IMR-90 (cell line): ENCODE measurements around the gene STEAP3. TPM values are rescaled to one million over a fixed set of nuclear protein-coding genes. Genes with fewer than 3 reads are reported as not detected.

Experiments
- ATAC-seq: fragments of 200-7000 bp; cut with Tn5 transposase; 2 replicates; pipeline ENCODE4 v1.9.1; 2020; ENCODE audit warnings: low read depth, mild to moderate bottlenecking, moderate library complexity
- BruUV-seq: library from RNA; stranded (reverse); fragments of 400-500 nt; replicated peaks from 2 replicates; lab custom pipeline; 2021; lab: Mats Ljungman, UMichigan
- CTCF ChIA-PET: fragments of 300-600 bp; formaldehyde crosslinking; extraction: SDS; loops from one replicate; lab custom pipeline; 2021; ENCODE audit warnings: antibody characterized with exemption; lab: Yijun Ruan, JAX
- POLR2A ChIA-PET: fragments of 300-600 bp; sonication (Branson Sonifier 250); formaldehyde crosslinking; loops from one replicate; lab custom pipeline; 2022; ENCODE audit warnings: antibody characterized with exemption; ENCODE audit not compliant: unreplicated experiment; lab: Charles Lee
- DNase-seq: peaks from one replicate; pipeline ENCODE4 v3.0.0; 2013
- H2AFZ ChIP-seq: replicated peaks from 2 replicates; pipeline ENCODE3; 2013; ENCODE audit warnings: low read length, mild to moderate bottlenecking; ENCODE audit not compliant: poor library complexity
- H2AK5ac ChIP-seq: 2 replicates; pipeline ENCODE4 v1.6.1; 2013; ENCODE audit warnings: low read depth, low read length, inconsistent platforms
- H2AK9ac ChIP-seq: replicated peaks from 2 replicates; pipeline ENCODE3; 2013; ENCODE audit warnings: mild to moderate bottlenecking, low read depth, low read length, moderate library complexity; ENCODE audit not compliant: poor library complexity
- H2BK120ac ChIP-seq: 2 replicates; pipeline ENCODE4 v1.6.1; 2013; ENCODE audit warnings: low read depth, low read length, inconsistent platforms
- H2BK15ac ChIP-seq: 3 replicates; pipeline ENCODE4 v1.6.1; 2013; ENCODE audit warnings: low read depth, low read length, inconsistent platforms
- H2BK20ac ChIP-seq: 2 replicates; pipeline ENCODE4 v1.6.1; 2013; ENCODE audit warnings: low read depth, mild to moderate bottlenecking, inconsistent platforms, low read length, moderate library complexity
- H2BK5ac ChIP-seq: 2 replicates; pipeline ENCODE4 v1.6.1; 2013; ENCODE audit warnings: mild to moderate bottlenecking, low read depth, low read length, inconsistent platforms; ENCODE audit not compliant: poor library complexity, severe bottlenecking
- H3K14ac ChIP-seq: replicated peaks from 2 replicates; pipeline ENCODE4 v1.6.1; 2013; ENCODE audit warnings: low read depth, low read length, inconsistent platforms
- H3K18ac ChIP-seq: 2 replicates; pipeline ENCODE4 v1.6.1; 2013; ENCODE audit warnings: low read depth, low read length, control low read depth
- H3K23ac ChIP-seq: 2 replicates; pipeline ENCODE4 v1.6.1; 2013; ENCODE audit warnings: low read depth, low read length, inconsistent platforms
- H3K27ac ChIP-seq: 2 replicates; pipeline ENCODE4 v1.5.1; 2013; ENCODE audit warnings: mild to moderate bottlenecking, control low read depth, low read length; ENCODE audit not compliant: insufficient read depth
- H3K27me3 ChIP-seq: 2 replicates; pipeline ENCODE4 v1.6.1; 2013; ENCODE audit warnings: low read length; ENCODE audit not compliant: control insufficient read depth, insufficient read depth
- H3K36me3 ChIP-seq: 2 replicates; pipeline ENCODE4 v1.6.1; 2013; ENCODE audit warnings: low read length, mixed read lengths; ENCODE audit not compliant: control insufficient read depth, insufficient read depth
- H3K4ac ChIP-seq: 2 replicates; pipeline ENCODE4 v1.6.1; 2013; ENCODE audit warnings: low read depth, low read length, inconsistent platforms
- H3K4me1 ChIP-seq: 2 replicates; pipeline ENCODE4 v1.6.1; 2013; ENCODE audit warnings: low read length, mixed read lengths; ENCODE audit not compliant: control insufficient read depth, insufficient read depth
- H3K4me2 ChIP-seq: 2 replicates; pipeline ENCODE4 v1.6.1; 2013; ENCODE audit warnings: low read depth, mild to moderate bottlenecking, control low read depth, low read length, moderate library complexity
- H3K4me3 ChIP-seq: 2 replicates; pipeline ENCODE4 v1.5.1; 2013; ENCODE audit warnings: low read depth, mild to moderate bottlenecking, control low read depth, low read length, moderate library complexity; ENCODE audit not compliant: insufficient read depth
- H3K56ac ChIP-seq: 2 replicates; pipeline ENCODE4 v1.6.1; 2013; ENCODE audit warnings: low read length, inconsistent platforms; ENCODE audit not compliant: insufficient read depth; ENCODE audit errors: extremely low read depth
- H3K79me1 ChIP-seq, 2 experiments: 2 replicates each; pipeline ENCODE4 v1.6.1; 2013; ENCODE audit warnings: low read length in 2 of 2, inconsistent platforms in 1 of 2, low read depth in 1 of 2
- H3K9ac ChIP-seq: 2 replicates; pipeline ENCODE4 v1.6.1; 2013; ENCODE audit warnings: low read depth, low read length, control low read depth
- H3K9me1 ChIP-seq: 2 replicates; pipeline ENCODE4 v1.6.1; 2013; ENCODE audit warnings: low read length, inconsistent platforms; ENCODE audit not compliant: insufficient read depth
- H3K9me3 ChIP-seq: 2 replicates; pipeline ENCODE4 v1.6.1; 2013; ENCODE audit warnings: low read length; ENCODE audit not compliant: control insufficient read depth, insufficient read depth
- H4K20me1 ChIP-seq: 2 replicates; pipeline ENCODE4 v1.6.1; 2013; ENCODE audit warnings: low read length, inconsistent platforms; ENCODE audit not compliant: insufficient read depth
- H4K5ac ChIP-seq: 2 replicates; pipeline ENCODE4 v1.6.1; 2013; ENCODE audit warnings: mild to moderate bottlenecking, low read depth, low read length, control low read depth
- H4K8ac ChIP-seq, 2 experiments: 2 replicates each; pipeline ENCODE4 v1.6.1; 2013; ENCODE audit warnings: low read depth in 2 of 2, low read length in 2 of 2, control low read depth in 1 of 2, inconsistent platforms in 1 of 2
- H4K91ac ChIP-seq: 2 replicates; pipeline ENCODE4 v1.6.1; 2013; ENCODE audit warnings: low read depth, low read length, inconsistent platforms; ENCODE audit not compliant: insufficient read depth
- BHLHE40 ChIP-seq: fragments of 150-350 bp; IDR thresholded peaks from 2 replicates; pipeline ENCODE4 v1.6.1; 2016; ENCODE audit warnings: mild to moderate bottlenecking, low read depth, low read length
- CEBPB ChIP-seq: IDR thresholded peaks from 2 replicates; pipeline ENCODE4 v1.6.1; 2012; ENCODE audit warnings: low read depth, low read length, improper control_type of control experiment
- CHD1 ChIP-seq: IDR thresholded peaks from 2 replicates; pipeline ENCODE4 v1.6.1; 2012; ENCODE audit warnings: low read depth, low read length, improper control_type of control experiment
- CTCF ChIP-seq: conservative IDR thresholded peaks from 2 replicates; pipeline ENCODE4 v1.5.1; 2012; ENCODE audit warnings: mild to moderate bottlenecking, low read depth, low read length, improper control_type of control experiment
- ELK1 ChIP-seq: fragments of 150-350 bp; IDR thresholded peaks from 2 replicates; pipeline ENCODE4 v1.6.1; 2016; ENCODE audit warnings: low read depth, mild to moderate bottlenecking, low read length, moderate library complexity, borderline replicate concordance
- FOS ChIP-seq: fragments of 150-350 bp; IDR thresholded peaks from 2 replicates; pipeline ENCODE4 v1.6.1; 2016; ENCODE audit warnings: low read depth, low read length
- MAFK ChIP-seq: IDR thresholded peaks from 2 replicates; pipeline ENCODE4 v1.6.1; 2012; ENCODE audit warnings: low read depth, low read length, improper control_type of control experiment
- MAZ ChIP-seq: IDR thresholded peaks from 2 replicates; pipeline ENCODE4 v1.6.1; 2012; ENCODE audit warnings: low read depth, mild to moderate bottlenecking, low read length, improper control_type of control experiment, moderate library complexity, borderline replicate concordance
- MXI1 ChIP-seq: IDR thresholded peaks from 2 replicates; pipeline ENCODE4 v1.6.1; 2012; ENCODE audit warnings: low read depth, mild to moderate bottlenecking, low read length, moderate library complexity, borderline replicate concordance
- NFE2L2 ChIP-seq: fragments of 150-350 bp; IDR thresholded peaks from 2 replicates; pipeline ENCODE4 v1.6.1; 2016; ENCODE audit warnings: low read depth, mild to moderate bottlenecking, low read length
- POLR2A ChIP-seq: IDR thresholded peaks from 2 replicates; pipeline ENCODE4 v1.6.1; 2012; ENCODE audit warnings: mild to moderate bottlenecking, low read depth, low read length
- RAD21 ChIP-seq: IDR thresholded peaks from 2 replicates; pipeline ENCODE4 v1.6.1; 2012; ENCODE audit warnings: low read length, improper control_type of control experiment
- RCOR1 ChIP-seq: IDR thresholded peaks from 2 replicates; pipeline ENCODE4 v1.6.1; 2012; ENCODE audit warnings: mild to moderate bottlenecking, low read length, improper control_type of control experiment; ENCODE audit not compliant: insufficient replicate concordance
- RFX5 ChIP-seq: IDR thresholded peaks from 2 replicates; pipeline ENCODE4 v1.8.0; 2012; ENCODE audit warnings: low read depth, mild to moderate bottlenecking, low read length, moderate library complexity
- SMC3 ChIP-seq: fragments of 150-350 bp; IDR thresholded peaks from 2 replicates; pipeline ENCODE4 v1.6.1; 2016; ENCODE audit warnings: low read depth, mild to moderate bottlenecking, antibody characterized with exemption, low read length, moderate library complexity
- USF2 ChIP-seq: fragments of 150-350 bp; IDR thresholded peaks from 2 replicates; pipeline ENCODE4 v1.6.1; 2017; ENCODE audit warnings: mild to moderate bottlenecking, antibody characterized with exemption, low read length, low read depth
- WGBS, 2 experiments: methylation state at CpG; one replicate each; pipeline versions ENCODE4 v1.1.5 to v1.1.7; 2013; ENCODE audit warnings: missing lambda C conversion rate in 2 of 2; ENCODE audit not compliant: insufficient read length in 1 of 2; ENCODE audit errors: extremely low coverage in 2 of 2; 5-methylcytosine and 5-hydroxymethylcytosine counted together
- dilution Hi-C: fragments of 300-500 bp; cut with HindIII; formaldehyde crosslinking; loops from one replicate; pipeline ENCODE4 v1.14.3; 2018; ENCODE audit warnings: low sequenced_read_pairs; ENCODE audit not compliant: unreplicated experiment
- in situ Hi-C: fragments of 300-500 bp; cut with MboI; formaldehyde crosslinking; loops from 3 replicates; pipeline ENCODE4 v1.14.3; 2019; ENCODE audit warnings: low sequenced_read_pairs, inconsistent platforms, mixed read lengths
- intact Hi-C: fragments of 100-400 bp; cut with micrococcal nuclease; formaldehyde crosslinking; loops from 2 replicates; pipeline ENCODE4 v1.10.0; 2022
- polyA plus RNA-seq, 3 experiments: library from polyadenylated mRNA; depleted of rRNA; stranded (reverse); fragments of >200 nt; gene quantifications; 2 replicates each; pipeline ENCODE4 v1.2.3, GENCODE V29; 2012; ENCODE audit warnings: low replicate concordance in 1 of 3
- total RNA-seq: library from RNA; depleted of rRNA; stranded (reverse); fragments of >200 nt; gene quantifications from 2 replicates; pipeline ENCODE4 v1.2.3, GENCODE V29; 2012

The STEAP3 gene
- total and polyA plus RNA-seq, 2 of the 4 experiments (the other 2 are of a cell fraction): 19.4 to 43.9 TPM

GRCh38 chr2:119263656-119264055, 40.0 kb downstream of the STEAP3 start:
- no peak overlapping the region for H2BK15ac ChIP-seq
- in situ Hi-C loops: loop anchor here (25.0 kb wide), 1 partner anchor 101 kb away; the partner anchor contains the start of gene C1QL2
- no peak overlapping the region for H3K4me2 ChIP-seq
- no peak overlapping the region for H2AFZ ChIP-seq
- H2BK20ac ChIP-seq: no peak overlapping the region
- CTCF ChIA-PET: interaction anchor here (0.6 to 1.1 kb wide), 2 partner anchors 17 to 120 kb away, joined by 3 to 4 read pairs; no protein-coding TSS in a partner anchor
- no peaks in the 10 kb centered on the region for H3K36me3 ChIP-seq
- H4K5ac ChIP-seq: no peak overlapping the region
- POLR2A ChIA-PET: no interaction called here
- H2BK5ac ChIP-seq: no peak overlapping the region
- H2AK5ac ChIP-seq: no peak overlapping the region
- H3K4ac ChIP-seq: no peak overlapping the region
- no peak overlapping the region for H3K23ac ChIP-seq
- no TSS peak for BruUV-seq
- no peak overlapping the region for H4K91ac ChIP-seq
- no peaks in the 10 kb centered on the region for H3K27me3 ChIP-seq
- H2BK120ac ChIP-seq: no peak overlapping the region
- no peak overlapping the region for H4K8ac ChIP-seq
- dilution Hi-C loops: no loop called here
- ATAC-seq (no peak), DNase-seq (no peak)
- H3K79me1 ChIP-seq: no peaks in the 10 kb centered on the region
- H3K9me1 ChIP-seq: peaks cover 16% of the 10 kb centered on the region
- H3K4me1 ChIP-seq: peaks cover 8% of the 10 kb centered on the region; the same call in 1 of the 2 replicates
- H3K27ac ChIP-seq: no peak overlapping the region
- no peak overlapping the region for H3K18ac ChIP-seq
- intact Hi-C loops: no loop called here
- no peak overlapping the region for H3K4me3 ChIP-seq
- TF ChIP-seq CEBPB (no peak), RCOR1 (no peak), MAFK (no peak), RAD21 (no peak), POLR2A (no peak), SMC3 (no peak), MXI1 (no peak), CHD1 (no peak), BHLHE40 (no peak), NFE2L2 (no peak), FOS (no peak), MAZ (no peak), RFX5 (no peak), ELK1 (no peak), USF2 (no peak), CTCF (no peak)
- WGBS, 2 experiments: no CpG with 5 or more reads among the region's 5 CpGs
- no peaks in the 10 kb centered on the region for H4K20me1 ChIP-seq
- H3K9ac ChIP-seq: no peak overlapping the region
- H3K56ac ChIP-seq: no peak overlapping the region
- no peak overlapping the region for H2AK9ac ChIP-seq
- no peak overlapping the region for H3K14ac ChIP-seq
- no peaks in the 10 kb centered on the region for H3K9me3 ChIP-seq
